ENCODE measurements around the gene MSS51. TPM values are rescaled to one million over a fixed set of nuclear protein-coding genes. Genes with fewer than 3 reads are reported as not detected.

The MSS51 gene
- total and polyA plus RNA-seq, 4 donors: 0.08 to 1.6 (median 0.94) TPM

DNA sequence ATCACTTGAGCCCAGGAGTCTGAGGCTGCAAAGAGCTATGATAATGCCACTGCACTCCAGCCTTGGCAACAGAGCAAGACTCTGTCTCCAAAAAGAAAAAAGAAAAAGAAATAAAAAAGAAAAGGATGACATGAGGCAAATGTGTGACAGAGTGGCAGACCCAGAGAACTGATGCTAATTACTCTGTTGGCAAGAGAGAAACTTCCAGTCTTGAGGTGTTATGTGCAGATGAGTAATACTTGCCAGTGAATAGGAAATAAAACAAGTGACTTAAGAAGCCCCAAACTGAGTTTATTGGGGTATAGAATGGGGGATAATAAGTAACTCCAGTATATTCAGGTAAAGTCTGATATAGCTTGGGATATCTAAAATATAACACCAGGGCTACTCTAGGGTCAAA lies 10.1 kb downstream of the MSS51 start:
- Histone ChIP-seq H3K27ac (ENCODE audit: low read depth in 1 of 2, low read length in 2 of 2) (no peak overlapping the region), H3K9ac (ENCODE audit: low read depth in 1 of 2, low read length in 2 of 2) (no peak overlapping the region), H3K4me1 (ENCODE audit: control insufficient read depth in 4 of 4, insufficient read depth in 4 of 4, low read length in 3 of 4) (peaks cover 0 to 6% (median 0%) of the 10 kb centered on the region in 4 donors), H3K4me3 (ENCODE audit: low read depth in 1 of 3, low read length in 3 of 3) (no peak overlapping the region), H3K9me3 (ENCODE audit: control insufficient read depth in 4 of 4, low read length in 3 of 4) (no peaks in the 10 kb centered on the region), H3K27me3 (ENCODE audit: control insufficient read depth in 4 of 4, insufficient read depth in 4 of 4, low read length in 3 of 4) (no peaks in the 10 kb centered on the region), H3K36me3 (ENCODE audit: control insufficient read depth in 4 of 4, insufficient read depth in 3 of 4, low read depth in 1 of 4, low read length in 3 of 4) (peaks cover 3 to 34% (median 10%) of the 10 kb centered on the region in 4 donors)
- TF ChIP-seq HNF4A (conservative IDR thresholded peaks at IDR 0.05) (no peak), NR2F2 (IDR thresholded peaks at IDR 0.05) (no peak), FOXA2 (IDR thresholded peaks at IDR 0.05) (no peak), SP1 (IDR thresholded peaks at IDR 0.05) (no peak), RAD21 (IDR thresholded peaks at IDR 0.05) (no peak), HNF4G (IDR thresholded peaks at IDR 0.05) (no peak), JUND (IDR thresholded peaks at IDR 0.05) (no peak)
- TF ChIP-seq, protein P1, sequence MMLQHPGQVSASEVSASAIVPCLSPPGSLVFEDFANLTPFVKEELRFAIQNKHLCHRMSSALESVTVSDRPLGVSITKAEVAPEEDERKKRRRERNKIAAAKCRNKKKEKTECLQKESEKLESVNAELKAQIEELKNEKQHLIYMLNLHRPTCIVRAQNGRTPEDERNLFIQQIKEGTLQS (IDR thresholded peaks at IDR 0.05): no peak
- TF ChIP-seq, protein P2, sequence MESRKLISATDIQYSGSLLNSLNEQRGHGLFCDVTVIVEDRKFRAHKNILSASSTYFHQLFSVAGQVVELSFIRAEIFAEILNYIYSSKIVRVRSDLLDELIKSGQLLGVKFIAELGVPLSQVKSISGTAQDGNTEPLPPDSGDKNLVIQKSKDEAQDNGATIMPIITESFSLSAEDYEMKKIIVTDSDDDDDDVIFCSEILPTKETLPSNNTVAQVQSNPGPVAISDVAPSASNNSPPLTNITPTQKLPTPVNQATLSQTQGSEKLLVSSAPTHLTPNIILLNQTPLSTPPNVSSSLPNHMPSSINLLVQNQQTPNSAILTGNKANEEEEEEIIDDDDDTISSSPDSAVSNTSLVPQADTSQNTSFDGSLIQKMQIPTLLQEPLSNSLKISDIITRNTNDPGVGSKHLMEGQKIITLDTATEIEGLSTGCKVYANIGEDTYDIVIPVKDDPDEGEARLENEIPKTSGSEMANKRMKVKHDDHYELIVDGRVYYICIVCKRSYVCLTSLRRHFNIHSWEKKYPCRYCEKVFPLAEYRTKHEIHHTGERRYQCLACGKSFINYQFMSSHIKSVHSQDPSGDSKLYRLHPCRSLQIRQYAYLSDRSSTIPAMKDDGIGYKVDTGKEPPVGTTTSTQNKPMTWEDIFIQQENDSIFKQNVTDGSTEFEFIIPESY (IDR thresholded peaks at IDR 0.05): no peak
- DNase-seq (ENCODE audit: low spot score): no peak

DNA sequence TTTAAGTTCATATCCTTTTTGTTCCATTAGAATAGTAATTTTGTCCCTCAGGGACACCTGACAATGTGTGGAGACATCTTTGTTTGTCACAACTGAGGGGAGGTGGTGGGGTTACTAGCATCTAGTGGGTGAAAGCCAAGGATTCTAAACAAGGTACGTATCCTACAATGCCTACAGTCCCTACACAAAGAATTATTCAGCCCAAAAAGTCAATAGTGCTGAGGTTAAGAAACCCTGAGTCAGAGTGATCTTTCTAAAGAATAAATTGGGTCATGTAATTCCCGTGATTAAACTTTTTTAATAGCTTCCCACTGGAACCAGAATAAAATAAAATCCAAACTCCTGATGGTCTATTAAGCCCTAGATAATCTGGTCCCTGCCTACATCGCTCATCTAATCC lies 16.8 kb downstream of the MSS51 start:
- TF ChIP-seq HNF4G (IDR thresholded peaks at IDR 0.05): no peak
- TF ChIP-seq EGR1 (IDR thresholded peaks at IDR 0.05; ENCODE audit: low read depth in 2 of 2): no peak
- TF ChIP-seq, protein P3, sequence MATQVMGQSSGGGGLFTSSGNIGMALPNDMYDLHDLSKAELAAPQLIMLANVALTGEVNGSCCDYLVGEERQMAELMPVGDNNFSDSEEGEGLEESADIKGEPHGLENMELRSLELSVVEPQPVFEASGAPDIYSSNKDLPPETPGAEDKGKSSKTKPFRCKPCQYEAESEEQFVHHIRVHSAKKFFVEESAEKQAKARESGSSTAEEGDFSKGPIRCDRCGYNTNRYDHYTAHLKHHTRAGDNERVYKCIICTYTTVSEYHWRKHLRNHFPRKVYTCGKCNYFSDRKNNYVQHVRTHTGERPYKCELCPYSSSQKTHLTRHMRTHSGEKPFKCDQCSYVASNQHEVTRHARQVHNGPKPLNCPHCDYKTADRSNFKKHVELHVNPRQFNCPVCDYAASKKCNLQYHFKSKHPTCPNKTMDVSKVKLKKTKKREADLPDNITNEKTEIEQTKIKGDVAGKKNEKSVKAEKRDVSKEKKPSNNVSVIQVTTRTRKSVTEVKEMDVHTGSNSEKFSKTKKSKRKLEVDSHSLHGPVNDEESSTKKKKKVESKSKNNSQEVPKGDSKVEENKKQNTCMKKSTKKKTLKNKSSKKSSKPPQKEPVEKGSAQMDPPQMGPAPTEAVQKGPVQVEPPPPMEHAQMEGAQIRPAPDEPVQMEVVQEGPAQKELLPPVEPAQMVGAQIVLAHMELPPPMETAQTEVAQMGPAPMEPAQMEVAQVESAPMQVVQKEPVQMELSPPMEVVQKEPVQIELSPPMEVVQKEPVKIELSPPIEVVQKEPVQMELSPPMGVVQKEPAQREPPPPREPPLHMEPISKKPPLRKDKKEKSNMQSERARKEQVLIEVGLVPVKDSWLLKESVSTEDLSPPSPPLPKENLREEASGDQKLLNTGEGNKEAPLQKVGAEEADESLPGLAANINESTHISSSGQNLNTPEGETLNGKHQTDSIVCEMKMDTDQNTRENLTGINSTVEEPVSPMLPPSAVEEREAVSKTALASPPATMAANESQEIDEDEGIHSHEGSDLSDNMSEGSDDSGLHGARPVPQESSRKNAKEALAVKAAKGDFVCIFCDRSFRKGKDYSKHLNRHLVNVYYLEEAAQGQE (IDR thresholded peaks at IDR 0.05): no peak
- TF ChIP-seq TAF1 (conservative IDR thresholded peaks at IDR 0.05): no peak
- TF ChIP-seq, protein P1 (IDR thresholded peaks at IDR 0.05): no peak
- TF ChIP-seq, protein P4, sequence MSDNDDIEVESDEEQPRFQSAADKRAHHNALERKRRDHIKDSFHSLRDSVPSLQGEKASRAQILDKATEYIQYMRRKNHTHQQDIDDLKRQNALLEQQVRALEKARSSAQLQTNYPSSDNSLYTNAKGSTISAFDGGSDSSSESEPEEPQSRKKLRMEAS (IDR thresholded peaks at IDR 0.05): no peak
- no peak for TF ChIP-seq FOXA2 (IDR thresholded peaks at IDR 0.05)
- no peak for TF ChIP-seq SP1 (IDR thresholded peaks at IDR 0.05)
- no peak for TF ChIP-seq NR2F2 (IDR thresholded peaks at IDR 0.05)
- TF ChIP-seq FOXA1 (IDR thresholded peaks at IDR 0.05): no peak
- DNase-seq (ENCODE audit: low spot score): no peak
- WGBS: 95% methylated on average over 3 of the region's 3 CpGs
- H3K27ac ChIP-seq (ENCODE audit: low read depth in 1 of 2, low read length in 2 of 2): no peak overlapping the region
- H3K36me3 ChIP-seq (ENCODE audit: control insufficient read depth in 4 of 4, insufficient read depth in 3 of 4, low read depth in 1 of 4, low read length in 3 of 4): no peaks in the 10 kb centered on the region
- H3K9ac ChIP-seq (ENCODE audit: low read depth in 1 of 2, low read length in 2 of 2): no peak overlapping the region
- H3K9me3 ChIP-seq (ENCODE audit: control insufficient read depth in 4 of 4, low read length in 3 of 4): no peaks in the 10 kb centered on the region
- H3K4me3 ChIP-seq (ENCODE audit: low read depth in 1 of 3, low read length in 3 of 3): no peak overlapping the region
- H3K4me1 ChIP-seq (ENCODE audit: control insufficient read depth in 4 of 4, insufficient read depth in 4 of 4, low read length in 3 of 4): peaks cover 4 to 20% (median 13%) of the 10 kb centered on the region in 4 donors
- no peaks in the 10 kb centered on the region for H3K27me3 ChIP-seq (ENCODE audit: control insufficient read depth in 4 of 4, insufficient read depth in 4 of 4, low read length in 3 of 4)

Data from liver (tissue), 9 donors.